NT2/D1 (cell line): ENCODE results near the gene OR52N1.

Experiments used
- YY1 ChIP-seq: IDR thresholded peaks from 2 replicates; pipeline ENCODE4 v1.6.1; 2011; ENCODE audit not compliant: insufficient read length, insufficient read depth
- ZNF274 ChIP-seq: IDR thresholded peaks from 2 replicates; pipeline ENCODE4 v1.6.1; 2011; ENCODE audit warnings: mild to moderate bottlenecking, low read depth, low read length

GRCh38 chr11:5783255-5783654, 7.8 kb downstream of the OR52N1 start, which contains the start of gene OR52N5:
- no peak for TF ChIP-seq ZNF274
- TF ChIP-seq YY1, result no peak
